Stimulated activated CD4-positive, alpha-beta T cell treated with anti-CD3 and anti-CD28 coated beads, Interleukin-12 subunit alpha, Interleukin-12 subunit beta, amount 100 ng/mL, for 4 hours (primary cell): ENCODE measurements around the gene POU1F1.
A peak's percentile ranks its signal among the peaks of the same experiment; 100 is the strongest.
"Not testable (repeated sequence)": the region's sequence is repeated elsewhere in the genome, so short reads cannot be mapped to it uniquely, and the experiment has no call there.

Experiments
- DNase-seq: peaks from one replicate; pipeline ENCODE4 v3.0.0-alpha.2; 2020

The POU1F1 gene

GRCh38 chr3:87248831-87249230, 27.6 kb downstream of the POU1F1 start:
- no peak for DNase-seq

GRCh38 chr3:87248231-87248630, 28.2 kb downstream of the POU1F1 start:
- not testable (repeated sequence) for DNase-seq

- no peak for DNase-seq
Observed at GRCh38 chr3:87247430-87247773, 29.0 kb downstream of the POU1F1 start.

- DNase-seq: no peak
Observed at GRCh38 chr3:87246662-87247429, 29.5 kb downstream of the POU1F1 start.

GRCh38 chr3:87236093-87236492, 40.3 kb downstream of the POU1F1 start:
- DNase-seq: no peak

- DNase-seq: no peak
Observed at GRCh38 chr3:87233805-87234204, 42.6 kb downstream of the POU1F1 start.

GRCh38 chr3:87229113-87229512, 47.3 kb downstream of the POU1F1 start:
- DNase-seq: no peak

- DNase-seq: no peak
Observed at GRCh38 chr3:87228316-87228715, 48.1 kb downstream of the POU1F1 start.

GRCh38 chr3:87227835-87228144, 48.6 kb downstream of the POU1F1 start:
- no peak for DNase-seq

GRCh38 chr3:87227104-87227834, 49.1 kb downstream of the POU1F1 start, which contains the start of gene CHMP2B:
TSS of gene CHMP2B (plus strand) at chr3:87227309. CDS start at chr3:87227523, 214 bp downstream.
- peak; percentile 90 for DNase-seq

GRCh38 chr3:87225659-87226058, 50.7 kb downstream of the POU1F1 start:
- DNase-seq: no peak

GRCh38 chr3:87219611-87220010, 56.8 kb downstream of the POU1F1 start:
- DNase-seq: no peak

GRCh38 chr3:87218560-87218959, 57.8 kb downstream of the POU1F1 start:
- no peak for DNase-seq
